Measurements from ENCODE around the gene MYO18A. TPM values are rescaled to one million over a fixed set of nuclear protein-coding genes. Genes with fewer than 3 reads are reported as not detected.
"Not testable (repeated sequence)": the region's sequence is repeated elsewhere in the genome, so short reads cannot be mapped to it uniquely, and the experiment has no call there.

MYO18A gene
- total RNA-seq, 4 donors from 2014 or later: 104 to 359 (median 188) TPM

DNA sequence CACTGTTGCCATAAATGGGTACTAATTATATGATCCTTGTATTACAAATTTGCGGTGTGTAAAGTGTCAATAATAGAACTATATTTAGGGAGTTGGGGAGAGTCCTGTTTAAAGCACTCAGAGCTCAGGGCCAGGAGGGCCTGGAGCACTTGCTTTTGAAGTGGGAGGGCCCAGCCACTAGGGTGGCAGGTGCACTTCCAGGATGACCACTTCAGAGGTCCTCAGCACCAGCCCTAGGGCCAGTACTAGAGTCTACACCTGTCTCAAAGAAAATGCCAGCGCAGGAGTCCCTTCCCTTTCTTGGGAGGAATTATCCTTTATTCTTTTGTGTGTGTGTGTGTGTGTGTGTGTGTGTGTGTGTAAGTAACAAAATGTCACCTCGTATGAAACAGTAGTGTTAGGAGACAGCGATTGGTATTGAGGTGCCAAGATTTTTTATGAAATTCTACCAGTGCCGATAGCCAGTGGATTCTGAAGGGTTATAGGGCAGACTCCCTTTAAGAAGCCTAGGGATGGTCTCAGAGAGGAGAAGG lies 31.9 kb downstream of the MYO18A start:
- Histone ChIP-seq H3K27ac (peak overlapping the region; percentile 76 to 80 (median 80)), H3K27me3 (no peaks in the 10 kb centered on the region), H3K9me3 (no peaks in the 10 kb centered on the region), H3K36me3 (no peaks in the 10 kb centered on the region), H3K4me3 (peak overlapping the region; percentile 42 to 64 (median 55)), H3K4me1 (peaks cover 3 to 39% (median 12%) of the 10 kb centered on the region in 4 donors)
- no peak for DNase-seq
- TF ChIP-seq, protein P1, sequence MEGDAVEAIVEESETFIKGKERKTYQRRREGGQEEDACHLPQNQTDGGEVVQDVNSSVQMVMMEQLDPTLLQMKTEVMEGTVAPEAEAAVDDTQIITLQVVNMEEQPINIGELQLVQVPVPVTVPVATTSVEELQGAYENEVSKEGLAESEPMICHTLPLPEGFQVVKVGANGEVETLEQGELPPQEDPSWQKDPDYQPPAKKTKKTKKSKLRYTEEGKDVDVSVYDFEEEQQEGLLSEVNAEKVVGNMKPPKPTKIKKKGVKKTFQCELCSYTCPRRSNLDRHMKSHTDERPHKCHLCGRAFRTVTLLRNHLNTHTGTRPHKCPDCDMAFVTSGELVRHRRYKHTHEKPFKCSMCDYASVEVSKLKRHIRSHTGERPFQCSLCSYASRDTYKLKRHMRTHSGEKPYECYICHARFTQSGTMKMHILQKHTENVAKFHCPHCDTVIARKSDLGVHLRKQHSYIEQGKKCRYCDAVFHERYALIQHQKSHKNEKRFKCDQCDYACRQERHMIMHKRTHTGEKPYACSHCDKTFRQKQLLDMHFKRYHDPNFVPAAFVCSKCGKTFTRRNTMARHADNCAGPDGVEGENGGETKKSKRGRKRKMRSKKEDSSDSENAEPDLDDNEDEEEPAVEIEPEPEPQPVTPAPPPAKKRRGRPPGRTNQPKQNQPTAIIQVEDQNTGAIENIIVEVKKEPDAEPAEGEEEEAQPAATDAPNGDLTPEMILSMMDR (IDR thresholded peaks at IDR 0.05): no peak
- no peak for TF ChIP-seq POLR2A (IDR thresholded peaks at IDR 0.05)

DNA sequence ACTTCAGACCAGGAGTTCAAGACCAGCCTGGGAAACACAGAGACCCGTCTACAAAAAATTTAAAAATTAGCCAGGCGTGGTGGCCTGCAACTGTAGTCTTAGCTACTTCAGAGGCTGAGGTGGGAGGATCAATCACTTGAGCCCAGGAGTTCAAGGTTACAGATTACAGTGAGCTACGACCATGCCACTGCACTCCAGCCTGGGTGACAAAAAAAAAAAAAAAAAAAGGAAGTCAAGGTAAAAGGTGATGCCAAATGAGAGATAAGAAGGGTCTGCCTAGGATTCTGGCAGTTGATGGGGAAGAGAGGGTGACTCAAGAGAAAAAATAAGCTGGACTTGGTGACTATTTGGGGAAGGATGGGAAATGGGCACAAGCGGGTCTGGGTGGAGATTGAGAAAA lies 32.5 kb downstream of the MYO18A start:
- no peak overlapping the region for H3K4me3 ChIP-seq
- TF ChIP-seq, protein P1 (IDR thresholded peaks at IDR 0.05): no peak
- no peak for TF ChIP-seq POLR2A (IDR thresholded peaks at IDR 0.05)
- H3K27ac ChIP-seq: no peak overlapping the region
- no peaks in the 10 kb centered on the region for H3K27me3 ChIP-seq
- peaks cover 3 to 39% (median 12%) of the 10 kb centered on the region in 4 donors for H3K4me1 ChIP-seq
- no peaks in the 10 kb centered on the region for H3K9me3 ChIP-seq
- DNase-seq: no peak
- H3K36me3 ChIP-seq: no peaks in the 10 kb centered on the region

DNA sequence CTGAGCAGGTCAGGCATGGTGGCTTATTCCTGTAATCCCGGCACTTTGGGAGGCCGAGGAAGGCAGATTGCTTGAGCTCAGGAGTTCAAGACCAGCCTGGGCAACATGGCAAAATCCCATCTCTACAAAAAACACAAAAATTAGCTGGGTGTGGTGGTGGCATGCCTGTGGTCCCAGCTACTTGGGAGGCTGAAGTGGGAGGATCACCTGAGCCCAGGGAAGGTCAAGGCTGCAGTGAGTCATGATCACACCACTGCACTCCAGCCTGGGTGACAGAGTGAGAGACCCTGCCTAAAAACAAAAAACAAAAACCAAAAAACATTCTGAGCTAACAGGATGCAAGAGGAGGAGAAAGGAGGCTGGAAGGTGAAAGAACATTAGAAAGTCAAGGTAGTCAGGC lies 33.0 kb downstream of the MYO18A start:
- not testable (repeated sequence) for H3K27ac ChIP-seq, DNase-seq

DNA sequence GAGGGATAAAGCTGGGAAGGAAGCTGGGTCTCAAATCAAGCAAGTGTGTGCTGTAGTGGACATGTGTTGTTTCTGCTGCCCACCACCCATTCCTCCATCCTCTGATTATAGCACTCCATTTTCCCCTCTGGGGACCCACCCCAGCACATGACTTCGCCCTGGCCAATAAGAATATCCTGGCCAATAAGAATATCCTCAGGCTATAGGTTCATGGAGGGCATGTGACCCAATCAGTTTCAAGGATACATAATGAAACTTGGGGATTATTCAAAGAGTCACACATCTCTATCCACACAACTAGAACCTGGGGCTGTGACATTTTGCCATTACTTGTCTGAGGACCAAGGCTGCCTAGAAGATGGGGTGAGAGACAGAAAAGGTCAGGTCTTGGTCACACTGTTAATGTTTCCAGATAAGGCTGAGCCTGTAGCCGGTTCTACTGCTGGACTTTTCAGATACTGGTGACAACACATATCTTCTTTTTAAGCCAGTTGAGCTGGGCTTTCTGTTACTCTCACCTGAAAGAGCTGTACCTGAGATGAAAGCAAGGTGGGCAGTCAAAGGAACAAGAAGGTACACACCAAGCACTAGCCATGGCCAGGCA lies 33.7 kb downstream of the MYO18A start:
- no peak overlapping the region for H3K4me3 ChIP-seq
- no peaks in the 10 kb centered on the region for H3K27me3 ChIP-seq
- TF ChIP-seq, protein P1 (IDR thresholded peaks at IDR 0.05): no peak
- no peak for TF ChIP-seq POLR2A (IDR thresholded peaks at IDR 0.05)
- DNase-seq: no peak
- no peaks in the 10 kb centered on the region for H3K9me3 ChIP-seq
- H3K36me3 ChIP-seq: no peaks in the 10 kb centered on the region
- H3K27ac ChIP-seq: no peak overlapping the region
- H3K4me1 ChIP-seq: peaks cover 3 to 42% (median 15%) of the 10 kb centered on the region in 4 donors

More for the DNA sequence above, 33.0 kb downstream of the MYO18A start:
- H3K4me1 ChIP-seq: peaks cover 3 to 39% (median 12%) of the 10 kb centered on the region in 4 donors
- not testable (repeated sequence) for H3K27me3 ChIP-seq, H3K4me3 ChIP-seq, H3K9me3 ChIP-seq, H3K36me3 ChIP-seq

DNA sequence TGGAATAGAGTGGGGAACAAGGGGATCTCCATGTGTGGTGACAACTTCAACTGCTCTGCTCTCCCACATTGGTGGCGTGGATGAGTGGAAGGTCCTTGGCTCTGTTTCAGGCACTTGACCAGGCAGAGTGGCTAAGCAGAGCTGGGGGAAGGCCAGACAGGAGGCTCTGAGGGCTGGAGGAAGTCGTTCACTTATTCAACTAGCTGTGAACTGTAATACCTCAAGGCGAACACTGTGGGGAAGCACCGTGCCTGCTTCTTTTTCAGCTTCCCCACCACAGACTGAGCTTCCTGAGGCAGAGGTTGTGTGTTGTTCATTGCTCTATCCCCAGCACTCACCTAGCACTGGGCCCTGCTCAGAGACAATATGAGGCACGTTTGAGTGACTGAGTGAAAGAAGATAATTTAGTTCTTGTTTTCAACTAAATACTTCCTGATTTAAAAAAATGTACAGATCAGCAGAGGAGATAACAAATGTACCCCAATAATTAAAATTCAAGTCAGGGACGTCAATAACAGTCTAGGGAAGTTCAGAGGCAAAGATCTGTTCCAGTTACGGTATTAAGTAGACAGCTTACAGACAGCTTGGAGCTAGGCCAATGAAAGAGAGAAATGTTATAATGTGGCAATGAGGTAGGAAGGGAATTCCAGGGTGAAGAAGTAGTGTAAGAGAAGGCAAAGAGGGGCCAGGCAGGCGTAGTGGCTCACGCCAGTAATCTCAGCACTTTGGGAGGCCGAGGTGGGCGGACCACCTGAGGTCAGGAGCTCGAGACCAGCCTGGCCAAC lies 34.7 kb downstream of the MYO18A start:
- Histone ChIP-seq H3K27ac (peak overlapping the region in 2 of 4 donors; percentile 2 to 43), H3K36me3 (no peaks in the 10 kb centered on the region), H3K4me3 (no peak overlapping the region), H3K27me3 (no peaks in the 10 kb centered on the region), H3K4me1 (peaks cover 3 to 52% (median 20%) of the 10 kb centered on the region in 4 donors), H3K9me3 (no peaks in the 10 kb centered on the region)
- TF ChIP-seq, protein P1 (IDR thresholded peaks at IDR 0.05): peak; percentile 55 to 80 (median 74)
- TF ChIP-seq POLR2A (IDR thresholded peaks at IDR 0.05): no peak
- DNase-seq: peak; percentile 57 to 88 (median 73)

DNA sequence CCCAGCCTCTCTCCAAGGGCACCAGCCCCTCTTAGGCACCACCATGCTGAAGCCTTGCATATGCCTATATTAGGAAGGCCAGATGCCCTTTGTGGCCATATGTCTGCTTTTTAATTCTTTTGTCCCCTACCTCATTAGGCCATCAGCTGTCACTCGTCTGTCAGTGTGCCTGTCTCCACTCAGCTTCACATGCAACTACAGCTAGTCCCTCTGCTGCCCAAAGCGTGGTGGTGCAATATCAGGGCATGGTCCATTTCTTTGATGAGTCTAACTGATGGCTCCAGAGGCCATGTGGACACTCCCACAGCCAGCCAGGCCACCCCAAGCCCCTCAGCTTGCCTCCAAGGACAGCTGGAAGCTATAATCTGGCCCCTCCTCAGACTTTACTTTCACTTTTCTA lies 36.3 kb downstream of the MYO18A start:
- Histone ChIP-seq H3K4me1 (peaks cover 0 to 57% (median 8%) of the 10 kb centered on the region in 4 donors), H3K36me3 (no peaks in the 10 kb centered on the region), H3K4me3 (no peak overlapping the region), H3K27ac (no peak overlapping the region), H3K9me3 (no peaks in the 10 kb centered on the region), H3K27me3 (no peaks in the 10 kb centered on the region)
- peak in 2 of 3 donors; percentile 52 to 68 for DNase-seq
- TF ChIP-seq POLR2A (IDR thresholded peaks at IDR 0.05): no peak
- TF ChIP-seq, protein P1 (IDR thresholded peaks at IDR 0.05): peak in 4 of 6 experiments; percentile 16 to 54 (median 50)
